GM21825 (cell line): ENCODE results near the gene EHBP1L1.

Experiments
- ATAC-seq: cut with Tn5 transposase; IDR thresholded peaks from one replicate; pipeline ENCODE4 v1.9.1; 2021; ENCODE audit warnings: mild to moderate bottlenecking, moderate library complexity; ENCODE audit not compliant: unreplicated experiment

EHBP1L1 gene

GRCh38 chr11:65592858-65593517, 17.1 kb downstream of the EHBP1L1 start:
- ATAC-seq: no peak

DNA sequence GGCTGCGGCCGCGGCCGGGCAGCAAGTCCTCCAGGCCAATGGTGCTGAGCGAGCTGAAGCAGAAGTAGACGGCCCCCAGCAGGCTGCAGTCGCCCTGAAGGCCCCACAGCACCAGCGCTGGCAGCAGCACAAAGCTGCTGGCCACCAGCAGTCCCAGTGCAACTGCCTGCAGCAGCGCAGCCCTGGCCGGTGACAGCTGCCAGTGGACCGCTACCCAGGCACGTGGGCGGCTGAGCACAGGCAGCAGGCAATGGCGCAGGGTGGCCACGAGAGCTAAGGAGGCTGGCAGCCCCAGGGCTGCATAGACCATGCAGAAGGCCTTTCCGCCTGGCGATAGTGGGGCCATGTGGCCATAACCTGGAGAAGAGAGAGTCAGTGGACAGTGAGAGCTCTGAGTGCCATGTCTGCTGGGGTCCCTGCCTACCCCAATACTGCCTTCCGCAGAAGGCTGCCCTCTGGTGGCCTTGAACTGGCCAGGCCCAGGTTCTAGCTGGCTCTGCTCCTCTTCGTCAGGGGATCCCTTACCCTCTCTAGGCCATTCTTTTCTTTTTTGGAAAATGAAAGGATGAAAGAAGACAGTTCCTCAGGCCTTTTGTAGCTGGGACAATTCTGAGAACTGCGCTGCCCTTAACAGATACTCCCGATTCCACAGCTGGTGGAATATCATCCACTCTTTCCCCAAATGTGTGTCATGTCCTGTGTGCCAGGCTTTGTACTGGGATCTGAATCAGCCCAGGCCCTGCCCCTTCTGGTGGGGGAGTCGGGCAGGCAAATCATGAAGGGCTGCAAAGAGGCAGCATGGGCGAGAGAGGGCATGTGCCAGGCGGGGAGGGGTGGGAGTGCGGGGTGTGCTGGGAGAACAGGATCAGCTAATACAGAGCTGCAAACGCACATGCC, 17.9 kb downstream of the EHBP1L1 start:
- ATAC-seq: no peak

GRCh38 chr11:65595131-65595530, 19.3 kb downstream of the EHBP1L1 start:
- ATAC-seq: no peak

DNA sequence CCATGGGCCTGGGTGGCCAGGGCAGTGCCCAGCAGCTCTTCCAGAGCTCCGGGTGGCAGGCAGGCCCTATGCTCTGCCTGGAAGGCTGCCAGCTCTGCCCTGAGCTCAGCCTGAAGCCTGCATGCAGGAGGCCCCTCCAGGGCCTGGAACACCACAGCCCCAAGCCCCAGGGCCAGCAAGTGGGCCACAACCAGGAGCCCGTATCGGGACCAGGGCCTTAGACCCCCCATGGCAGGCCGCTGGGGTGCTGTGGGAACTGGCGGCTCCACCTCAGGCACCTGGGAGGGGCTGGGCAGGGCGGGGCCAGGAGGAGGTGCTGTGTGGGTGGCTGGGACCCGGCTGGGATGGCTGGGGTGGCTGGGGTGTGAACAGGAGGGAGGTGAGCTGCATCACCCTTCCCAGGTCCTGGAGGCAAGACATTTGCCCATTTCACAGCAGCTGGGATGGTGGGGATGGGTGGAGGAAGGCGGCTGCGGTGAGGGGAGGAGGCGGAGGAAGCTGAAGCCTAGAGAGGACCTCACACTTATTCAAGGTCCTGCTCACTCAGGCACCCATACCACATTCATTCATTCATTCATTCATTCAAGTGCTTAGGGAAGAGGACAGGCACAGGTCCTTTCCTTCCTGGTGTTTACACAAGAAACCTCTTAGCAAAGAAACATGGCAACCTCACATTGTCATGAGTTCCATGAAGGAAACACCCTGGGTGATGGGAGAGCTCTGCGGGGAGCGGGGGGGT, 19.9 kb downstream of the EHBP1L1 start, which contains the start of gene KCNK7:
KCNK7 (minus strand) TSS at position 258 of the 739 bp plus-strand sequence; CDS start at position 230, 28 bp downstream.
- ATAC-seq: no peak

- no peak for ATAC-seq
Observed at GRCh38 chr11:65596520-65596919, 20.7 kb downstream of the EHBP1L1 start.

- no peak for ATAC-seq
Observed at GRCh38 chr11:65598258-65598699, 22.4 kb downstream of the EHBP1L1 start.

DNA sequence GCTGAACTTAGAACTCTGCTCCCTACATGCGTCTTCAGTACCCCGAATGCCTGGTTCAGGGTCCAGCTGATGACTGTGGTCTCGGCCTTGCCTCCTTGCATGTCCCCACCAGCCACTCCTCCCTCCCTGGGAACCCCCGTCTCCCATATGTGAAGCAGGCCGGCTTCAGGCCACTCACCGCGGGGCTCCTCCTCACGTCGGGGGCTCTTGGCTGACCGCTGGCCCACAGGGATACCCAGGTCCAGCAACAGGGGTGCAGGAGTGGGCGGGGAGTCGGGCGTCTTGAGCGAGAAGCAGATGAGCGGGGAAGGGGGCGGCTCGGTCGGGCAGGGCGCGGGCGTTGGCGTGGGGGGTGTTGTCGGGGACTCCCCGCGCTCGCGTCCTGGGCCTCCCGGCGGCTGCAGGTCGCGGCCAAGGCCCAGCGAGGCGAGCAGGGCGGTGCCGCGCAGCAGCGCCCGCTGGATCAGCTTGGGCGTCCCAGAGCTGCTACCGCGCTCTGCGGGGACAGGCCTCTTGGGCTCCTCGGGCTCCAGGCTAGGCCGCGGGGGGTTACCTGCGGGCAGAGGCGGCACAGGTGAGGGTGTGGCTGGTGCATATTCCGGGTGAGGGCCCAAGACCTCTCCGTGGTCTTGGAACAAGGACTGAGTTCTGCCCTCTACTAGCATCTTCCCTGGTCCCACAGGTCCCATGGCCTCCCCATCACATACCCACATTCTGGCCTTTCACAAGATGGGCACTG, 23.5 kb downstream of the EHBP1L1 start:
- no peak for ATAC-seq

GRCh38 chr11:65599955-65600246, 24.0 kb downstream of the EHBP1L1 start:
- ATAC-seq: no peak

- ATAC-seq: no peak
Observed at GRCh38 chr11:65604258-65604657, 28.4 kb downstream of the EHBP1L1 start.

- no peak for ATAC-seq
Observed at GRCh38 chr11:65606876-65607613, 31.2 kb downstream of the EHBP1L1 start.

DNA sequence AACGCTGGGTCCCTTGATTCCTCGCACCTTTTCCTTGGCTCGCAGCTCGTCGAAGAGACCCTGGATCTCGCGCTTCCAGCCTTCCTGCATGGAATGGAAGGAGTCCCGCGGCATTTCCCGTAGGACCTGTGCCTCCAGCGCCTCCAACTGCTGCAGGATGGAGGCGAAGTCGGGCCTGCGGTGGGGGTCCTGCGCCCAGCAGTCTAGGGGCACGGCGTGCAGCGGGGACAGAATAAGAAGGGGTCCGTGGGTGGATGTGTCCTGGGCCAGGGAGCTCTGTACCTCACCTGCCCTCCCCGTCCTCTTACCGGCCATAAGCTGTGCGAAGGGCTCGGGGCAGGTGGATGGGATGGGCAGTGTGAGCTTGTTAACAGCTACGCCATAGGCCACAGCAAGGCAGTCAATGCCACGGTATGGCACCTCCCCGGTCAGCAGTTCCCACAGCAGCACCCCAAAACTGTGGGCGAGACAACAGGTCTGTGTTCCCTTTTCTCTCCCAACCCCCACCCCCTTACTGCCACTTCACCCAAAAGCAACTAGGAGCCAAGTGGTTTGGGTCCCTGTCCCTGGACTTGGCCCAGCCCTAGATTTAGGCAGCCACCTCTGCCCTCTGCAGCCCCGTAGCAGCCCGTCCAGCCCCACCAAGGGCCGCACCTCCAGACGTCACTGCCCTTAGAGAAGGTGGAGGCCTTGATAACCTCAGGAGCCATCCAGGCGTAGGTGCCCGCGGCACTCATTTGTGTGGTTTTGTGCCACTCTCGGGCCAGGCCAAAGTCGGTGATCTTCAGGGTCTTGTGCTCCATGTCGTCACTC, 32.0 kb downstream of the EHBP1L1 start:
- ATAC-seq: no peak

- no peak for ATAC-seq
Observed at GRCh38 chr11:65609229-65609628, 33.4 kb downstream of the EHBP1L1 start.

DNA sequence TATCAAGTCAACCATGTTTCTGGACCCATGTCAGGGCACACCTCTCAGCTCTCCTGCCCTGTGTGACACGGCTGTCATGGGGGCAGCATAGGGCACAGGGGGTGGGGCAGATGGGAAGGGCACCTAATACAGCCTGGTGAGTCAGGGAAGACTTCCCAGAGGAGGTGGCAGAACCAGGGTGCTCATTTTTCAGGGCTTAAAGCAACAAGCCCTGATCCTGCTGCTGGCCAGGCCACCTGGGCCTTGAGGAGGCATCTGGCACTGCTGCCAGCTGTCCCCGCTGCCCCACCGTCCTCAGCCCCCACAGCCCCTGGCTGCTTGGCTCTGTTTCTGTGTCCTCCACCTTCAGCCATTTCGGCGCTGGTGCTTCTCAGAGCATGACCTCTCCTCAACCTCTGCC, 33.8 kb downstream of the EHBP1L1 start:
- no peak for ATAC-seq

GRCh38 chr11:65610404-65610803, 34.6 kb downstream of the EHBP1L1 start:
- ATAC-seq: no peak

DNA sequence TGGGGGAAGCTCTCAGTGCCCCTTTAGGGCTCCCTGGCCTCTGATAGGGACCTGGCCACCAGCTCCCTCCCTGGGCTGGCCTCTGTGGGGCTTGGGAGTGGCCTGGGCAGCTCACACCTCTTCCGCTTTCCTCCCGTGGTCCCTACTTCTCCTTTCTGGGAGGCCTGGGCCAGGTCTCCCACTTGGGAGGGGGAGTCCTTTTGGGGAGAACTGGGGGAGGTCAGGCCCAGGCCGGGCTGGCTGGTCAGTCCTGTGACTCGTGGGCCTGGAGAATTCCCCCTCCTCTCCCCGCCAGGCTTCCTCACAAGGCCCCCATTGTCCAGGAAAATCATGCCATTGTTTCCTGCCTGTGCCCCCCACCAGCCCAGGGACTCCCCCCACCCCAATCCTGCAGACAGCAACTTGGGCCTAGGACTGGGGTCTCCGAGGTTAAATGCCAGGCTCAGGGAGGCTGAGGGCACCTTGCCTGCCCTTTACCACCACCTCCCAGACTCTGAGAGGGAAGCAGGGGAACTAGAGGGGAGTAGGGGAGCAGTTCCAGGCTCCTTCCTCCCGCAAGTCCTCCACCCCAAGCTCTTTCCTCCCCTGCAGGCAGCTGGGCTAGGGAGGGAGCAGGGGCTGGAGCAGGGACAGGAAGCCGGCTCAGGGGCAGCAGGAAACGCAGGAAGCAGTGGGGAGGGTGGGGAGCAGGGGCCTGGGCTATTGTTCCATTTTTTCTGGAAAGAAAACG, 35.3 kb downstream of the EHBP1L1 start:
- ATAC-seq: no peak

DNA sequence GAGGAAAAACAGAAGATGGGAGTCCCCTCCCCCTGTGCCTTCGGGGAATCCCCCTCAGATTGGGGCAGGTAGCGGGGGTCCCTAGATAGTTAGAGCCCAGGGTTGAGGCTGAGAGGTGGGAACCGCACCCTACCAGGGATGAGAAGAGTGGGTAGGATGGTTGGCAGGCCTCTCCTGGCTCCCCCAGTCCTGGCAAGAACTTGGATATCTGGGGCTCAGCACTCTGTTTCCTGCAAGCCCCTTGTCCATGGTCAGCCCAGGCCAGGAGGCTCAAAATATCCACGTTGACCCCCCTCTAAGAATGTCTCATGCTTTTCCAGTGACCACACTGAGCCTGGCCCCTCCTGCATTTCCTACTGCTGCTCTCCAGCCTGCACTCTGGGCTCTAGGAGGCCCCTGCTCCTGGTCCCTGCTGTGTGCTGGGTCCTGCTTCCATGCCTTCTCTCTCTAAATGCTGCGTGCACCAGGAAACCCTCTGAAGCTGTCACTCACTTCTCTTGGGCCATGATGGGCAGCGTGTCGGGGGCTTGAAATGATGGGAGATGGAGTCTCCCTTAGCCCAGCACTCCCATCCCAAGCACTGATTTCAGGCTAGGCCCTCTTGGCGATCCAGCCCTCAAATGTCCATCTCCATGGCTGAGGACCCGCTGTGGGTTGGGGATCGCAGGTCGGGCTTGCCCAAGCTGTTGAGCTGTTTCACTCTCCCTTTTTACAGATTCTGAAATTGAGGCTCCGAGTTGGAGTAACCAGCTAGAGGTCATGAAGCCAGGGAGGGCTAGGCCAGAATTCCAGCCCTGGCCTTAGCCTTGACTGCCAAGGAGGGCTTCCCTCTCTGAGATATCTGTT, 36.1 kb downstream of the EHBP1L1 start:
- ATAC-seq: no peak

DNA sequence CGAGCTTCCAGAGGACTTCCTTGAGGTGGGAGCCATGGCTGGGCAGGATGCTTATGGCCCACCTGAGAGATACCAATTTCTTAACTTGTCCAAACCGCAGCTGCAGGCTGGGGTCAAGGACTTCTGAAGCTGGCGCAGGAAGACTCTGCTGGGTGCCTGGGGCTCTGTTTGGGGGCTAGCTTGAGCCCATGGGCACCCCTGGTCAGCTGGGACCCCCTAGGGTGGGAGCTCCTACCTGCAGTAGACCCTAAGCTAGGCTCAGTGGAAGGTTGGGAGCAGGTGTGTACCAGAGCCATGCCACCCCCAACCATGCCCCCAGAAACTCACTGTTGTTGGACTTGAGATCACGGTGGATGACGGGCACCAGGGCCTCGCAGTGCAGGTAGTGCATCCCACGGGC, 36.8 kb downstream of the EHBP1L1 start:
- no peak for ATAC-seq
